IPS-NIHi7 (cell line): Measurements from ENCODE around the gene RARRES2.
"Not testable (repeated sequence)": the region's sequence is repeated elsewhere in the genome, so short reads cannot be mapped to it uniquely, and the experiment has no call there.

Source experiments
- DNase-seq: peaks from one replicate; pipeline ENCODE4 v3.0.0; 2012; ENCODE audit warnings: mixed read lengths; ENCODE audit errors: extremely low spot score

The RARRES2 gene

GRCh38 chr7:150317748-150318444, 23.5 kb downstream of the RARRES2 start:
- DNase-seq, result no peak

GRCh38 chr7:150316987-150317386, 24.4 kb downstream of the RARRES2 start:
- DNase-seq, result not testable (repeated sequence)

- no peak for DNase-seq
Measured at GRCh38 chr7:150314639-150315239, 26.7 kb downstream of the RARRES2 start.

- no peak for DNase-seq
Measured at GRCh38 chr7:150313870-150314269, 27.6 kb downstream of the RARRES2 start.

GRCh38 chr7:150313367-150313809, 28.0 kb downstream of the RARRES2 start:
- no peak for DNase-seq

- not testable (repeated sequence) for DNase-seq
Measured at GRCh38 chr7:150312649-150313366, 28.6 kb downstream of the RARRES2 start.

GRCh38 chr7:150311711-150312110, 29.7 kb downstream of the RARRES2 start:
- DNase-seq, result no peak

GRCh38 chr7:150311146-150311545, 30.3 kb downstream of the RARRES2 start:
- DNase-seq, result no peak

- no peak for DNase-seq
Measured at GRCh38 chr7:150308575-150308974, 32.9 kb downstream of the RARRES2 start.

- no peak for DNase-seq
Measured at GRCh38 chr7:150307904-150308303, 33.5 kb downstream of the RARRES2 start.

- no peak for DNase-seq
Measured at GRCh38 chr7:150307129-150307528, 34.3 kb downstream of the RARRES2 start.

- not testable (repeated sequence) for DNase-seq
Measured at GRCh38 chr7:150306377-150306776, 35.1 kb downstream of the RARRES2 start.

GRCh38 chr7:150305903-150306284, 35.5 kb downstream of the RARRES2 start:
- not testable (repeated sequence) for DNase-seq

- not testable (repeated sequence) for DNase-seq
Measured at GRCh38 chr7:150305259-150305902, 36.0 kb downstream of the RARRES2 start.

GRCh38 chr7:150304499-150305258, 36.8 kb downstream of the RARRES2 start:
- not testable (repeated sequence) for DNase-seq

GRCh38 chr7:150302908-150303310, 38.5 kb downstream of the RARRES2 start:
- DNase-seq, result not testable (repeated sequence)

GRCh38 chr7:150297978-150298377, 43.5 kb downstream of the RARRES2 start:
- not testable (repeated sequence) for DNase-seq

- not testable (repeated sequence) for DNase-seq
Measured at GRCh38 chr7:150296802-150297201, 44.6 kb downstream of the RARRES2 start.

GRCh38 chr7:150295614-150296013, 45.8 kb downstream of the RARRES2 start:
- DNase-seq, result not testable (repeated sequence)

- not testable (repeated sequence) for DNase-seq
Measured at GRCh38 chr7:150295027-150295426, 46.4 kb downstream of the RARRES2 start.

GRCh38 chr7:150290317-150290716, 51.1 kb downstream of the RARRES2 start:
- not testable (repeated sequence) for DNase-seq
